Measurements from ENCODE around the gene KLHL40. TPM values are rescaled to one million over a fixed set of nuclear protein-coding genes. Genes with fewer than 3 reads are reported as not detected.

The KLHL40 gene
- total and polyA plus RNA-seq, 2 donors (not counting 3 experiments of a cell fraction or from before 2014, with no cell fraction given): not detected

- DNase-seq (ENCODE audit: low read depth, low spot score): no peak
- Histone ChIP-seq H3K4me2 (ENCODE audit: insufficient read depth, low read length) (no peak overlapping the region), H4K20me1 (replicated peaks; ENCODE audit: control insufficient read depth, extremely low read depth, insufficient read depth, low read length) (no peaks in the 10 kb centered on the region), H3K4me3 (replicated peaks in 1 of 3; ENCODE audit: insufficient read depth in 1 of 3, low read depth in 1 of 3, low read length in 3 of 3) (no peak overlapping the region), H3K9ac (replicated peaks; ENCODE audit: extremely low read depth, insufficient read depth, low read length) (no peak overlapping the region), H3K79me2 (ENCODE audit: control insufficient read depth, insufficient read depth, low read length) (no peaks in the 10 kb centered on the region), H3K9me1 (replicated peaks; ENCODE audit: control insufficient read depth, extremely low read depth, insufficient read depth, low read length) (no peaks in the 10 kb centered on the region), H2AFZ (ENCODE audit: low read depth, low read length) (no peak overlapping the region), H3K36me3 (ENCODE audit: control insufficient read depth in 2 of 2, extremely low read depth in 1 of 2, insufficient read depth in 2 of 2, low read length in 2 of 2) (no peaks in the 10 kb centered on the region), H3K4me1 (ENCODE audit: control insufficient read depth, extremely low read depth, insufficient read depth, low read length) (no peaks in the 10 kb centered on the region), H3K9me3 (replicated peaks; ENCODE audit: control insufficient read depth, insufficient read depth, low read length) (no peaks in the 10 kb centered on the region), H3K27me3 (ENCODE audit: control insufficient read depth in 2 of 2, insufficient read depth in 2 of 2, low read length in 2 of 2) (peaks cover 7 to 17% of the 10 kb centered on the region in 2 experiments), H3K27ac (ENCODE audit: insufficient read depth, low read depth, low read length) (no peak overlapping the region)
- no TSS peak for BruUV-seq (replicated peaks)
- dilution Hi-C loops (cut with MboI; ENCODE audit: extremely low pct_ligation_motif_present, low sequenced_read_pairs): no loop called here
- no peak for FAIRE-seq
- TF ChIP-seq GATA2 (IDR thresholded peaks at IDR 0.05; ENCODE audit: insufficient read depth, insufficient read length, low read depth, low read length): no peak
- TF ChIP-seq JUN (IDR thresholded peaks at IDR 0.05; ENCODE audit: borderline replicate concordance, insufficient read depth, insufficient read length, low read depth): no peak
- no peak for TF ChIP-seq FOS (IDR thresholded peaks at IDR 0.05; ENCODE audit: borderline replicate concordance, insufficient read depth, low read length)
- no peak for TF ChIP-seq POLR2A (IDR thresholded peaks at IDR 0.05; ENCODE audit: low read depth, low read length)
- TF ChIP-seq MYC (IDR thresholded peaks at IDR 0.05; ENCODE audit: low read depth, low read length): no peak
- TF ChIP-seq, protein P1, sequence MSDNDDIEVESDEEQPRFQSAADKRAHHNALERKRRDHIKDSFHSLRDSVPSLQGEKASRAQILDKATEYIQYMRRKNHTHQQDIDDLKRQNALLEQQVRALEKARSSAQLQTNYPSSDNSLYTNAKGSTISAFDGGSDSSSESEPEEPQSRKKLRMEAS (IDR thresholded peaks at IDR 0.05; ENCODE audit: insufficient read depth, insufficient read length): no peak
- TF ChIP-seq POLR2AphosphoS5 (IDR thresholded peaks at IDR 0.05; ENCODE audit: insufficient read depth, low read depth, low read length): no peak
- TF ChIP-seq, protein P2, sequence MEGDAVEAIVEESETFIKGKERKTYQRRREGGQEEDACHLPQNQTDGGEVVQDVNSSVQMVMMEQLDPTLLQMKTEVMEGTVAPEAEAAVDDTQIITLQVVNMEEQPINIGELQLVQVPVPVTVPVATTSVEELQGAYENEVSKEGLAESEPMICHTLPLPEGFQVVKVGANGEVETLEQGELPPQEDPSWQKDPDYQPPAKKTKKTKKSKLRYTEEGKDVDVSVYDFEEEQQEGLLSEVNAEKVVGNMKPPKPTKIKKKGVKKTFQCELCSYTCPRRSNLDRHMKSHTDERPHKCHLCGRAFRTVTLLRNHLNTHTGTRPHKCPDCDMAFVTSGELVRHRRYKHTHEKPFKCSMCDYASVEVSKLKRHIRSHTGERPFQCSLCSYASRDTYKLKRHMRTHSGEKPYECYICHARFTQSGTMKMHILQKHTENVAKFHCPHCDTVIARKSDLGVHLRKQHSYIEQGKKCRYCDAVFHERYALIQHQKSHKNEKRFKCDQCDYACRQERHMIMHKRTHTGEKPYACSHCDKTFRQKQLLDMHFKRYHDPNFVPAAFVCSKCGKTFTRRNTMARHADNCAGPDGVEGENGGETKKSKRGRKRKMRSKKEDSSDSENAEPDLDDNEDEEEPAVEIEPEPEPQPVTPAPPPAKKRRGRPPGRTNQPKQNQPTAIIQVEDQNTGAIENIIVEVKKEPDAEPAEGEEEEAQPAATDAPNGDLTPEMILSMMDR (IDR thresholded peaks at IDR 0.05; ENCODE audit: extremely low read depth in 1 of 2, insufficient read depth in 1 of 2, low read depth in 1 of 2, low read length in 2 of 2): no peak
- TF ChIP-seq EZH2 (IDR thresholded peaks at IDR 0.05; ENCODE audit: borderline replicate concordance, low read depth, low read length, severe bottlenecking): no peak
- ChIA-PET CTCF (interaction anchor here (2.1 kb wide), 1 partner anchor 12 kb away, joined by 9 read pairs; no protein-coding TSS in a partner anchor), POLR2A (no interaction called here)
- intact Hi-C loops (cut with micrococcal nuclease): no loop called here
Measured at GRCh38 chr3:42723219-42723618, 37.9 kb downstream of the KLHL40 start.
